GM23338 (cell line): Measurements from ENCODE around the gene ZMAT5. TPM values are rescaled to one million over a fixed set of nuclear protein-coding genes. Genes with fewer than 3 reads are reported as not detected.
A peak's percentile ranks its signal among the peaks of the same experiment; 100 is the strongest.

ENCODE experiments used
- ATAC-seq: fragments of 200-7000 bp; cut with Tn5 transposase; 3 replicates; pipeline ENCODE4 v1.9.1; 2020
- DNase-seq: peaks from one replicate; pipeline ENCODE4 v3.0.0-alpha.2; 2015; ENCODE audit warnings: low spot score
- H2AFZ ChIP-seq: fragments of 200-600 bp; sonication (generic); 2 replicates; pipeline ENCODE4 v1.8.0; 2016; ENCODE audit warnings: antibody characterized with exemption, mild to moderate bottlenecking, moderate library complexity
- H3F3A ChIP-seq: fragments of 200-600 bp; sonication (generic); replicated peaks from 2 replicates; pipeline ENCODE4 v1.8.0; 2017; ENCODE audit warnings: antibody characterized with exemption, mixed run types, low read depth
- H3K27ac ChIP-seq: fragments of 200-600 bp; sonication (generic); 2 replicates; pipeline ENCODE4 v1.6.1; 2016; ENCODE audit warnings: low read depth
- H3K27me3 ChIP-seq: fragments of 200-600 bp; sonication (generic); 2 replicates; pipeline ENCODE4 v1.8.0; 2016; ENCODE audit warnings: mild to moderate bottlenecking, mixed run types, moderate library complexity; ENCODE audit not compliant: insufficient read depth
- H3K36me3 ChIP-seq: fragments of 200-600 bp; sonication (generic); 2 replicates; pipeline ENCODE4 v1.8.0; 2016; ENCODE audit warnings: mild to moderate bottlenecking; ENCODE audit not compliant: insufficient read depth
- H3K4me1 ChIP-seq: fragments of 200-600 bp; sonication (generic); 2 replicates; pipeline ENCODE4 v1.8.0; 2016; ENCODE audit warnings: mild to moderate bottlenecking, moderate library complexity; ENCODE audit not compliant: insufficient read depth
- H3K4me2 ChIP-seq: fragments of 200-600 bp; sonication (generic); 2 replicates; pipeline ENCODE4 v1.7.1; 2017; ENCODE audit warnings: mixed run types
- H3K4me3 ChIP-seq: fragments of 200-600 bp; sonication (generic); 2 replicates; pipeline ENCODE4 v1.6.1; 2016; ENCODE audit warnings: mixed run types
- H3K79me2 ChIP-seq: fragments of 200-600 bp; sonication (generic); replicated peaks from 2 replicates; pipeline ENCODE4 v1.8.0; 2017; ENCODE audit warnings: mild to moderate bottlenecking; ENCODE audit not compliant: insufficient read depth
- H3K9me2 ChIP-seq: fragments of 200-600 bp; sonication (generic); 2 replicates; pipeline ENCODE4 v1.8.0; 2017; ENCODE audit not compliant: insufficient read depth
- H4K20me1 ChIP-seq: fragments of 200-600 bp; sonication (generic); replicated peaks from 2 replicates; pipeline ENCODE4 v1.8.0; 2017; ENCODE audit warnings: mild to moderate bottlenecking; ENCODE audit not compliant: insufficient read depth
- H3K27ac Mint-ChIP-seq: 2 replicates; pipeline ENCODE4 v1.8.0; 2020; ENCODE audit warnings: inconsistent platforms, mild to moderate bottlenecking, moderate library complexity, mixed read lengths
- H3K27me3 Mint-ChIP-seq: 3 replicates; pipeline ENCODE4 v1.8.0; 2022; ENCODE audit warnings: low read depth, mild to moderate bottlenecking, moderate library complexity, mixed read lengths, inconsistent platforms; ENCODE audit not compliant: insufficient read depth, poor library complexity
- H3K36me3 Mint-ChIP-seq: 3 replicates; pipeline ENCODE4 v1.8.0; 2021; ENCODE audit warnings: low read depth, mild to moderate bottlenecking, inconsistent platforms, moderate library complexity, mixed read lengths
- H3K4me1 Mint-ChIP-seq: 3 replicates; pipeline ENCODE4 v1.8.0; 2020; ENCODE audit warnings: mild to moderate bottlenecking, inconsistent platforms, mixed read lengths
- H3K4me3 Mint-ChIP-seq: 3 replicates; pipeline ENCODE4 v1.8.0; 2021; ENCODE audit warnings: moderate library complexity, mild to moderate bottlenecking, inconsistent platforms, mixed read lengths
- H3K9me3 Mint-ChIP-seq: 3 replicates; pipeline ENCODE4 v1.8.0; 2020; ENCODE audit warnings: moderate library complexity, mild to moderate bottlenecking, inconsistent platforms, mixed read lengths
- CREB1 ChIP-seq: fragments of 250-450 bp; sonication (Bioruptor Pico); IDR thresholded peaks from 2 replicates; pipeline ENCODE4 v1.5.0; 2020; ENCODE audit warnings: low read depth, mild to moderate bottlenecking, moderate library complexity
- CTCF ChIP-seq, 2 experiments: fragments of 200-600 bp in 1 of 2; sonication (generic) in 1 of 2; conservative IDR thresholded peaks; 2 replicates each; pipeline versions ENCODE4 v1.5.1 to v1.6.1; 2016 to 2017; ENCODE audit warnings: antibody characterized with exemption in 2 of 2, low read depth in 2 of 2, mild to moderate bottlenecking in 2 of 2, moderate library complexity in 1 of 2
- EZH2 ChIP-seq: fragments of 200-600 bp; sonication (generic); IDR thresholded peaks from one replicate; pipeline ENCODE4 v1.8.0; 2017; ENCODE audit warnings: antibody characterized with exemption, mild to moderate bottlenecking, low read depth; ENCODE audit not compliant: unreplicated experiment
- EZH2phosphoT487 ChIP-seq: fragments of 200-600 bp; sonication (generic); IDR thresholded peaks from one replicate; pipeline ENCODE4 v1.8.1; 2018; ENCODE audit warnings: antibody characterized with exemption; ENCODE audit not compliant: unreplicated experiment
- NANOG ChIP-seq: IDR thresholded peaks from 2 replicates; pipeline ENCODE4 v1.6.1; 2016; ENCODE audit warnings: antibody characterized with exemption, borderline replicate concordance
- REST ChIP-seq: IDR thresholded peaks from one replicate; pipeline ENCODE4 v1.6.1; 2018; ENCODE audit warnings: antibody characterized with exemption; ENCODE audit not compliant: unreplicated experiment
- ZNF331 ChIP-seq: fragments of 250-450 bp; sonication (Bioruptor Pico); IDR thresholded peaks from 2 replicates; pipeline ENCODE4 v1.5.0; 2020; ENCODE audit warnings: low read depth, mild to moderate bottlenecking, moderate library complexity
- polyA plus RNA-seq: library from polyadenylated mRNA; unstranded; fragments of >200 nt; fragmentation: Nextera tagmentation; extraction: Ambion mirVana; gene quantifications from 2 replicates; pipeline ENCODE4 v1.2.1, GENCODE V29; 2016
- total RNA-seq: library from RNA; depleted of rRNA; stranded (reverse); fragments of >200 nt; shearing (Covaris generic); gene quantifications from 2 replicates; pipeline ENCODE4 v1.2.3, GENCODE V29; 2014
- TF ChIP-seq, protein P1 (sequence below): fragments of 250-450 bp; sonication (Bioruptor Pico); IDR thresholded peaks from 2 replicates; pipeline ENCODE4 v1.5.0; 2020; ENCODE audit warnings: mild to moderate bottlenecking, moderate library complexity

Gene ZMAT5
- total and polyA plus RNA-seq, 2 experiments from 2014 or later: 14.6 to 25.4 TPM

DNA sequence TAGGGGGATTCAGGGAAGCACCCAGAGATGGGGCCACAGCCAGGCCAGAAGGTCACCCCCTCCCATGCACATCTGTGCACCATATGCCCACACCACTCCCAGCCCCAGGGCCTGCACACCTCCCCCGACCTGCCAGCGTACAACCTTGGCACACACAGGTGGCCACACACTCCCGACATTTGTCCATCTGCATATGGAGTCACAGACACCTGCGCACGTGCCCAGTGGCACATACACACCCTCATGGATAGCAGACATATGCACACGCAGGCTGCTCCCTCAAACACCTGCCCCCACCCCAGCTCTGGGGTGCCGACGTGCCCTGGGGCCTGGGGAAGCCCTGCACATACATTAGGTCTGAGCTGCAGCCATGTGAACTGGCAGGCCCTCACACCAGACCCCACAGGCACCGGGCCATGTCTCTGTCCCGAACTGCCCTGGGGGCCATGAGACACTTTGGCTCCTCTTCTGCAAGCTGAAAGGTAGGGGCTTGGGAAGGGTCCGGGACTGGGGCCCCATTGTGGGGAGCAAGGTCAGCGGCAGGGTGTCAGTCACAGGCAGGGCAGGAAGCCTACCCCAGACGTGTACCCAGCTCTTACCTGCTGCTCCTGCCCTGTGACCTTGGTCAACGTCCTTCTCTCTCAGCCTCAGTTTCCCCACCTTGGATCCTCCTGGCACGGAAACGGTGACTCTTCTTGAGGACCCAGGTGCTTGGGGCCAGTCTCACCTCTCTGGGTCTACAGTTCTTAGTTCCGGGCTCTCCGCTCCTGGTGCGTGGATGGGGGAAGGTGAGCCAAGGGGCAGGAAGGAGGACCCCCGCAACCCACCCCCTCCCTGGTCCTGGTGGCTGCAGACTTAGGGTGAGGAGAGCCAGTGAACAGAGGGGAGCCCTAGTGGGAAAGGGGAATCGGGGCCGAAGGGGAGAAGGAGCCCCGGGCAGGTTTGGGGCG is 47.6 kb downstream of the ZMAT5 start:
- Histone ChIP-seq H3K36me3 (no peaks in the 10 kb centered on the region), H3K27me3 (peaks cover 54% of the 10 kb centered on the region), H3K4me1 (no peaks in the 10 kb centered on the region; the same call in 1 of the 2 replicates), H3K27ac (no peak overlapping the region), H3K9me2 (no peaks in the 10 kb centered on the region), H3K4me2 (peak overlapping the region; percentile 77), H3K79me2 (no peaks in the 10 kb centered on the region), H2AFZ (no peak overlapping the region), H3F3A (0 out of 2 replicates have a peak, but pooled peaks cover 3% of the 10 kb centered on the region), H4K20me1 (no peaks in the 10 kb centered on the region), H3K4me3 (peak overlapping the region; percentile 56)
- Mint-ChIP-seq H3K4me3 (peak overlapping the region; percentile 56; the same call in 2 of the 3 replicates), H3K36me3 (no peaks in the 10 kb centered on the region), H3K4me1 (peaks cover 13% of the 10 kb centered on the region; the same call in 2 of the 3 replicates), H3K27me3 (peaks cover 48% of the 10 kb centered on the region), H3K27ac (no peak overlapping the region), H3K9me3 (no peaks in the 10 kb centered on the region)
- no peak for DNase-seq
- TF ChIP-seq EZH2 (peak; percentile 74), CREB1 (no peak)
- ATAC-seq: no peak

GRCh38 chr22:29717789-29718188 is 49.0 kb downstream of the ZMAT5 start:
- no peaks in the 10 kb centered on the region for H3K79me2 ChIP-seq
- 0 out of 2 replicates have a peak, but pooled peaks cover 3% of the 10 kb centered on the region for H3F3A ChIP-seq
- Mint-ChIP-seq H3K27me3 (peaks cover 43% of the 10 kb centered on the region), H3K36me3 (no peaks in the 10 kb centered on the region), H3K4me3 (no peak overlapping the region), H3K4me1 (peaks cover 13% of the 10 kb centered on the region; the same call in 2 of the 3 replicates), H3K27ac (no peak overlapping the region), H3K9me3 (no peaks in the 10 kb centered on the region)
- H3K4me3 ChIP-seq: no peak overlapping the region
- no peak overlapping the region for H3K4me2 ChIP-seq
- peaks cover 54% of the 10 kb centered on the region for H3K27me3 ChIP-seq
- DNase-seq (no peak), ATAC-seq (no peak)
- no peaks in the 10 kb centered on the region for H4K20me1 ChIP-seq
- no peaks in the 10 kb centered on the region for H3K36me3 ChIP-seq
- no peak overlapping the region for H2AFZ ChIP-seq
- H3K9me2 ChIP-seq: no peaks in the 10 kb centered on the region
- H3K4me1 ChIP-seq: no peaks in the 10 kb centered on the region; the same call in 1 of the 2 replicates
- no peak overlapping the region for H3K27ac ChIP-seq
- no peak for TF ChIP-seq NANOG
- TF ChIP-seq EZH2: no peak
- TF ChIP-seq, protein P1, sequence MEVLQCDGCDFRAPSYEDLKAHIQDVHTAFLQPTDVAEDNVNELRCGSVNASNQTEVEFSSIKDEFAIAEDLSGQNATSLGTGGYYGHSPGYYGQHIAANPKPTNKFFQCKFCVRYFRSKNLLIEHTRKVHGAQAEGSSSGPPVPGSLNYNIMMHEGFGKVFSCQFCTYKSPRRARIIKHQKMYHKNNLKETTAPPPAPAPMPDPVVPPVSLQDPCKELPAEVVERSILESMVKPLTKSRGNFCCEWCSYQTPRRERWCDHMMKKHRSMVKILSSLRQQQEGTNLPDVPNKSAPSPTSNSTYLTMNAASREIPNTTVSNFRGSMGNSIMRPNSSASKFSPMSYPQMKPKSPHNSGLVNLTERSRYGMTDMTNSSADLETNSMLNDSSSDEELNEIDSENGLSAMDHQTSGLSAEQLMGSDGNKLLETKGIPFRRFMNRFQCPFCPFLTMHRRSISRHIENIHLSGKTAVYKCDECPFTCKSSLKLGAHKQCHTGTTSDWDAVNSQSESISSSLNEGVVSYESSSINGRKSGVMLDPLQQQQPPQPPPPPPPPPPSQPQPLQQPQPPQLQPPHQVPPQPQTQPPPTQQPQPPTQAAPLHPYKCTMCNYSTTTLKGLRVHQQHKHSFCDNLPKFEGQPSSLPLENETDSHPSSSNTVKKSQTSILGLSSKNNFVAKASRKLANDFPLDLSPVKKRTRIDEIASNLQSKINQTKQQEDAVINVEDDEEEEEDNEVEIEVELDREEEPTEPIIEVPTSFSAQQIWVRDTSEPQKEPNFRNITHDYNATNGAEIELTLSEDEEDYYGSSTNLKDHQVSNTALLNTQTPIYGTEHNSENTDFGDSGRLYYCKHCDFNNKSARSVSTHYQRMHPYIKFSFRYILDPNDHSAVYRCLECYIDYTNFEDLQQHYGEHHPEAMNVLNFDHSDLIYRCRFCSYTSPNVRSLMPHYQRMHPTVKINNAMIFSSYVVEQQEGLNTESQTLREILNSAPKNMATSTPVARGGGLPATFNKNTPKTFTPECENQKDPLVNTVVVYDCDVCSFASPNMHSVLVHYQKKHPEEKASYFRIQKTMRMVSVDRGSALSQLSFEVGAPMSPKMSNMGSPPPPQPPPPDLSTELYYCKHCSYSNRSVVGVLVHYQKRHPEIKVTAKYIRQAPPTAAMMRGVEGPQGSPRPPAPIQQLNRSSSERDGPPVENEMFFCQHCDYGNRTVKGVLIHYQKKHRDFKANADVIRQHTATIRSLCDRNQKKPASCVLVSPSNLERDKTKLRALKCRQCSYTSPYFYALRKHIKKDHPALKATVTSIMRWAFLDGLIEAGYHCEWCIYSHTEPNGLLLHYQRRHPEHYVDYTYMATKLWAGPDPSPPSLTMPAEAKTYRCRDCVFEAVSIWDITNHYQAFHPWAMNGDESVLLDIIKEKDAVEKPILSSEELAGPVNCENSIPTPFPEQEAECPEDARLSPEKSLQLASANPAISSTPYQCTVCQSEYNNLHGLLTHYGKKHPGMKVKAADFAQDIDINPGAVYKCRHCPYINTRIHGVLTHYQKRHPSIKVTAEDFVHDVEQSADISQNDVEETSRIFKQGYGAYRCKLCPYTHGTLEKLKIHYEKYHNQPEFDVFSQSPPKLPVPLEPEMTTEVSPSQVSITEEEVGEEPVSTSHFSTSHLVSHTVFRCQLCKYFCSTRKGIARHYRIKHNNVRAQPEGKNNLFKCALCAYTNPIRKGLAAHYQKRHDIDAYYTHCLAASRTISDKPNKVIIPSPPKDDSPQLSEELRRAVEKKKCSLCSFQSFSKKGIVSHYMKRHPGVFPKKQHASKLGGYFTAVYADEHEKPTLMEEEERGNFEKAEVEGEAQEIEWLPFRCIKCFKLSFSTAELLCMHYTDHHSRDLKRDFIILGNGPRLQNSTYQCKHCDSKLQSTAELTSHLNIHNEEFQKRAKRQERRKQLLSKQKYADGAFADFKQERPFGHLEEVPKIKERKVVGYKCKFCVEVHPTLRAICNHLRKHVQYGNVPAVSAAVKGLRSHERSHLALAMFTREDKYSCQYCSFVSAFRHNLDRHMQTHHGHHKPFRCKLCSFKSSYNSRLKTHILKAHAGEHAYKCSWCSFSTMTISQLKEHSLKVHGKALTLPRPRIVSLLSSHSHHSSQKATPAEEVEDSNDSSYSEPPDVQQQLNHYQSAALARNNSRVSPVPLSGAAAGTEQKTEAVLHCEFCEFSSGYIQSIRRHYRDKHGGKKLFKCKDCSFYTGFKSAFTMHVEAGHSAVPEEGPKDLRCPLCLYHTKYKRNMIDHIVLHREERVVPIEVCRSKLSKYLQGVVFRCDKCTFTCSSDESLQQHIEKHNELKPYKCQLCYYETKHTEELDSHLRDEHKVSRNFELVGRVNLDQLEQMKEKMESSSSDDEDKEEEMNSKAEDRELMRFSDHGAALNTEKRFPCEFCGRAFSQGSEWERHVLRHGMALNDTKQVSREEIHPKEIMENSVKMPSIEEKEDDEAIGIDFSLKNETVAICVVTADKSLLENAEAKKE: no peak
- no peak for TF ChIP-seq CTCF (conservative IDR thresholded peaks at IDR 0.05; ENCODE audit: low read depth in 2 of 2)
- TF ChIP-seq REST: no peak
- TF ChIP-seq CREB1: no peak
- TF ChIP-seq ZNF331: no peak
- TF ChIP-seq EZH2phosphoT487: no peak
